Caco-2 (cell line): ENCODE data around the gene ALK. TPM values are rescaled to one million over a fixed set of nuclear protein-coding genes. Genes with fewer than 3 reads are reported as not detected.

Experiments used
- BruUV-seq: library from RNA; stranded (reverse); fragments of 400-500 nt; replicated peaks from 2 replicates; lab custom pipeline; 2021; lab: Mats Ljungman, UMichigan
- CTCF ChIA-PET: fragments of 300-600 bp; sonication (Branson Sonifier 250); formaldehyde crosslinking; loops from one replicate; lab custom pipeline; 2022; ENCODE audit warnings: antibody characterized with exemption; lab: Charles Lee
- POLR2A ChIA-PET: fragments of 300-600 bp; sonication (Branson Sonifier 250); formaldehyde crosslinking; loops from one replicate; lab custom pipeline; 2022; ENCODE audit warnings: antibody characterized with exemption; lab: Charles Lee
- DNase-seq, 2 experiments: peaks; one replicate each; pipeline versions ENCODE4 v3.0.0 to v3.0.0-alpha.2; 2020 to 2022
- H3K27me3 ChIP-seq: replicated peaks from 2 replicates; pipeline ENCODE4 v1.6.0; 2011; ENCODE audit warnings: low read length; ENCODE audit not compliant: control insufficient read depth, insufficient read depth
- H3K36me3 ChIP-seq: 2 replicates; pipeline ENCODE4 v1.5.1; 2011; ENCODE audit warnings: low read length; ENCODE audit not compliant: control insufficient read depth, insufficient read depth
- H3K4me1 ChIP-seq: fragments of 250-450 bp; sonication (Bioruptor Pico); 2 replicates; pipeline ENCODE4 v1.5.1; 2020; ENCODE audit warnings: mild to moderate bottlenecking
- H3K4me3 ChIP-seq: 2 replicates; pipeline ENCODE4 v1.5.1; 2011; ENCODE audit warnings: low read depth, mild to moderate bottlenecking, control low read depth, low read length
- H3K9me3 ChIP-seq: fragments of 250-450 bp; sonication (Bioruptor Pico); 2 replicates; pipeline ENCODE4 v1.5.1; 2020; ENCODE audit warnings: mild to moderate bottlenecking, moderate library complexity
- H3K27ac Mint-ChIP-seq: one replicate; pipeline ENCODE4 v1.8.0; 2022; ENCODE audit warnings: mixed read lengths; ENCODE audit not compliant: unreplicated experiment
- H3K27me3 Mint-ChIP-seq: one replicate; pipeline ENCODE4 v1.8.0; 2022; ENCODE audit warnings: mixed read lengths; ENCODE audit not compliant: insufficient read depth, unreplicated experiment
- H3K36me3 Mint-ChIP-seq: one replicate; pipeline ENCODE4 v1.8.0; 2022; ENCODE audit warnings: mild to moderate bottlenecking, mixed read lengths; ENCODE audit not compliant: insufficient read depth, unreplicated experiment
- H3K4me1 Mint-ChIP-seq: one replicate; pipeline ENCODE4 v1.8.0; 2022; ENCODE audit warnings: low read depth, mixed read lengths; ENCODE audit not compliant: unreplicated experiment
- H3K4me3 Mint-ChIP-seq: one replicate; pipeline ENCODE4 v1.8.0; 2022; ENCODE audit warnings: mild to moderate bottlenecking, moderate library complexity, mixed read lengths; ENCODE audit not compliant: unreplicated experiment
- H3K9me3 Mint-ChIP-seq: one replicate; pipeline ENCODE4 v1.8.0; 2022; ENCODE audit warnings: mixed read lengths; ENCODE audit not compliant: unreplicated experiment
- intact Hi-C: fragments of 100-400 bp; cut with micrococcal nuclease; formaldehyde crosslinking; loops from one replicate; pipeline ENCODE4 v1.10.0; 2022; ENCODE audit not compliant: unreplicated experiment
- total RNA-seq: library from RNA; stranded (reverse); gene quantifications from 2 replicates; pipeline ENCODE4 v1.2.3, GENCODE V29; 2022
- TF ChIP-seq, protein P1 (sequence below), 2 experiments: fragments of 200-600 bp in 1 of 2; IDR thresholded peaks; 1 replicate in 1 of 2; 2 replicates in 1 of 2; pipeline versions ENCODE4 v1.5.1 to v1.8.0; 2011 to 2022; ENCODE audit warnings: antibody characterized with exemption in 1 of 2, control low read depth in 1 of 2, inconsistent platforms in 1 of 2, low read depth in 1 of 2, low read length in 1 of 2, mild to moderate bottlenecking in 1 of 2, moderate library complexity in 1 of 2; ENCODE audit not compliant: insufficient read depth in 1 of 2, severe bottlenecking in 1 of 2, unreplicated experiment in 1 of 2

Gene ALK
- total RNA-seq, 1 experiment from 2014 or later = 0.11 TPM

GRCh38 chr2:29281086-29281915 is 640.1 kb downstream of the ALK start:
- no peak overlapping the region for H3K27ac Mint-ChIP-seq
- intact Hi-C loops = no loop called here
- ChIA-PET POLR2A (no interaction called here), CTCF (interaction anchor here (0.5 kb wide), 1 partner anchor 640 kb away, joined by 3 read pairs; the partner anchor contains the start of gene ALK)
- no peaks in the 10 kb centered on the region for H3K27me3 ChIP-seq
- H3K9me3 ChIP-seq = no peaks in the 10 kb centered on the region
- no peak overlapping the region for H3K4me3 Mint-ChIP-seq
- no peaks in the 10 kb centered on the region for H3K4me1 Mint-ChIP-seq
- no peaks in the 10 kb centered on the region for H3K4me1 ChIP-seq
- BruUV-seq = no TSS peak
- TF ChIP-seq, protein P1, sequence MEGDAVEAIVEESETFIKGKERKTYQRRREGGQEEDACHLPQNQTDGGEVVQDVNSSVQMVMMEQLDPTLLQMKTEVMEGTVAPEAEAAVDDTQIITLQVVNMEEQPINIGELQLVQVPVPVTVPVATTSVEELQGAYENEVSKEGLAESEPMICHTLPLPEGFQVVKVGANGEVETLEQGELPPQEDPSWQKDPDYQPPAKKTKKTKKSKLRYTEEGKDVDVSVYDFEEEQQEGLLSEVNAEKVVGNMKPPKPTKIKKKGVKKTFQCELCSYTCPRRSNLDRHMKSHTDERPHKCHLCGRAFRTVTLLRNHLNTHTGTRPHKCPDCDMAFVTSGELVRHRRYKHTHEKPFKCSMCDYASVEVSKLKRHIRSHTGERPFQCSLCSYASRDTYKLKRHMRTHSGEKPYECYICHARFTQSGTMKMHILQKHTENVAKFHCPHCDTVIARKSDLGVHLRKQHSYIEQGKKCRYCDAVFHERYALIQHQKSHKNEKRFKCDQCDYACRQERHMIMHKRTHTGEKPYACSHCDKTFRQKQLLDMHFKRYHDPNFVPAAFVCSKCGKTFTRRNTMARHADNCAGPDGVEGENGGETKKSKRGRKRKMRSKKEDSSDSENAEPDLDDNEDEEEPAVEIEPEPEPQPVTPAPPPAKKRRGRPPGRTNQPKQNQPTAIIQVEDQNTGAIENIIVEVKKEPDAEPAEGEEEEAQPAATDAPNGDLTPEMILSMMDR (IDR thresholded peaks at IDR 0.05; ENCODE audit: insufficient read depth in 1 of 2, low read depth in 1 of 2, low read length in 1 of 2, severe bottlenecking in 1 of 2, unreplicated experiment in 1 of 2) = no peak
- peaks cover 31% of the 10 kb centered on the region for H3K27me3 Mint-ChIP-seq
- H3K9me3 Mint-ChIP-seq = no peaks in the 10 kb centered on the region
- no peaks in the 10 kb centered on the region for H3K36me3 ChIP-seq
- H3K4me3 ChIP-seq = no peak overlapping the region
- DNase-seq = no peak
- peaks cover 6% of the 10 kb centered on the region for H3K36me3 Mint-ChIP-seq

DNA sequence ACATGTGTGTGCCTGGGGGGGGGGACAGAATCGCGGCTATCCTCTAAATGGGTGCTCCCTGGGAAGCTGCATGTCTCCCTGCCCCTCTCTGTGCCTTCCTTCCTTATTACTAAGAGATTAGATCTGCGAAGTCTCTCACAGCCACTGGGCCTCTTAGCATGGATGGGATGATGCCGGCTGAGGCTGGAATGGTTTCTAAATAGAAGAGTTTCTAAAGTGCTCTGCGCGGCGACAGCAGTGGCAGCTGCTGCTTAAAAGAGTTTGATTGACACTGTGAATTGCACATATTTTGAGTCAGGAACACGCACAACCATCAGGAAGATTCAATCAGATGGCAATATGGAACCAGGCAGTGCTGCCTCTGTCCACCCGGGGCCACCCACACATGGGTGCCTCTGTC is 642.4 kb downstream of the ALK start:
- no peaks in the 10 kb centered on the region for H3K36me3 ChIP-seq
- H3K4me3 ChIP-seq = no peak overlapping the region
- 0 out of 2 replicates have a peak, but pooled peaks cover 1% of the 10 kb centered on the region for H3K27me3 ChIP-seq
- Mint-ChIP-seq H3K27ac (no peak overlapping the region), H3K27me3 (peaks cover 17% of the 10 kb centered on the region), H3K36me3 (no peaks in the 10 kb centered on the region), H3K4me3 (no peak overlapping the region), H3K9me3 (no peaks in the 10 kb centered on the region), H3K4me1 (no peaks in the 10 kb centered on the region)
- TF ChIP-seq, protein P1 (IDR thresholded peaks at IDR 0.05; ENCODE audit: insufficient read depth in 1 of 2, low read depth in 1 of 2, low read length in 1 of 2, severe bottlenecking in 1 of 2, unreplicated experiment in 1 of 2) = no peak
- intact Hi-C loops = no loop called here
- no peaks in the 10 kb centered on the region for H3K4me1 ChIP-seq
- CTCF ChIA-PET = no interaction called here
- no peaks in the 10 kb centered on the region for H3K9me3 ChIP-seq
- BruUV-seq = no TSS peak
- DNase-seq = no peak
- POLR2A ChIA-PET = no interaction called here

DNA sequence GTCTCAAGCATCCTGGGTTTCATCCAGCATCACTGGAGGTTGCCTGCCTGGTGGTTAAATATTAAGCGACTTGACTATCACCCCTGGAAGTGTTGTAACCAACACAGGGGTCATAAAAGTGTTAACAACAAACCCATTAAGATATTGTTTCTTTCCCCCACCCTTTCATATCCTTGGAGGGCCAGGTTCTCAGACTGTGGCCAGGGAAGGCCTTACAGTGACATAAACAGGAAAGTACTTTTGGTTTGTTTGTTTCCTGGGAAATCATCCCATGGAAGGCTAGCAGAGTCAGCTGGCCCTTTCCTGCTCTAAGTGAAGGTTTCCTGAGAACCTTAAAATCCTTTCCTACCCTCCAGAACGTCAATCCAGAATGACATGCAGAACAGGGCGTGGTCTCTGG is 645.2 kb downstream of the ALK start:
- Mint-ChIP-seq H3K4me3 (no peak overlapping the region), H3K9me3 (no peaks in the 10 kb centered on the region), H3K27me3 (peaks cover 14% of the 10 kb centered on the region), H3K27ac (no peak overlapping the region), H3K4me1 (no peaks in the 10 kb centered on the region), H3K36me3 (no peaks in the 10 kb centered on the region)
- TF ChIP-seq, protein P1 (IDR thresholded peaks at IDR 0.05; ENCODE audit: insufficient read depth in 1 of 2, low read depth in 1 of 2, low read length in 1 of 2, severe bottlenecking in 1 of 2, unreplicated experiment in 1 of 2) = no peak
- H3K9me3 ChIP-seq = no peaks in the 10 kb centered on the region
- CTCF ChIA-PET = no interaction called here
- 0 out of 2 replicates have a peak, but pooled peaks cover 1% of the 10 kb centered on the region for H3K27me3 ChIP-seq
- DNase-seq = peak; percentile 7 to 43
- no peaks in the 10 kb centered on the region for H3K4me1 ChIP-seq
- H3K4me3 ChIP-seq = no peak overlapping the region
- BruUV-seq = no TSS peak
- no peaks in the 10 kb centered on the region for H3K36me3 ChIP-seq
- POLR2A ChIA-PET = no interaction called here
- intact Hi-C loops = no loop called here
